ENCODE results near the gene TTLL11. TPM values are rescaled to one million over a fixed set of nuclear protein-coding genes. Genes with fewer than 3 reads are reported as not detected.

The TTLL11 gene
- total RNA-seq, 1 experiment from 2014 or later, result 2.3 TPM

DNA sequence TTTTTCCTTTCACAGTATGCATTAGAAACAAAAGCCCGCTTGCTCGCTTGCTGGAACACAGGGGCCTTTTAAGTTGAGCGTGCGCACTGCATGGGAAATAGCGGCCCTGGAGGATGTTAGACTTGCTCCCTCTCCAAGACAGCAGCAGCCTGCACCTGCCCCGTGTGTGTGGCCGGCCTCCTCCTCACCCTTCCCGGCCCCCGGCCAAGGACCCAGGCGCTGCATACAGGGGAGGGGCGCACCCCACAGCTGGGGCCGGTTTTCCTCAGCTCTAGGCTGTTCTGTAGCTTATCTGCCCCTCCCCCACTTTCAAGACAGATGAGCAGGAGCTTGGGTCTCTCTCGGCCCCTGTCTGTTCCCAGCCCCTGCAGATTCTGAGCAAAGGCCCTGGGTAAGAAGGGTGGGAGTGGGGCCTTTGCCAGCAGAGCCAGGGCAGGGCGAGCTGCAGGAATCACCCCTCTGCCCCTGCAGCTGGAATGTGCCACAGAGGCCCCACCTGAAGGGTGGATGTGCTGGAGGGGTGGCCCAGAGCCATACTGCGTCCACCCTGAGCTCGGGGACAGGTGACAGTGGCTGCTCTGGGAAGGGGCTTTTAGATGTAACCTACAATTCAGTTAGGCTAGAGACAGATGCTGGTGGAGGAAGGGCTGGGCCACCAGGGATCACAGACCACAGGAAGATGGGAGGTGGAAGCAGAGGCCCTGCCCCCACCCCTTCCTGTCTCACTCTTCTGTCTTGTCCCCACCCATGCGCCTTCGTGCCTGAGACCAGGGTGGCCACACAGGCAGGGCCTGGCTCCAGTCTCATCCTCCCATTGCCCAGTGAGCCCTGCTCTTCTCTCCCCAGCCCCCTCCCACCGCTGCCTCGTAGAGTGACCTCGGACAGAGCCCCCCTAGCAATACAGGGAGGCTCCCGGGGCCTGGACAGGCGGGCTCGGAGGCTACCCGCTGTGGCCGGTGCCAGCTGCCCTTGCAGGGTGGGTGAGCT lies 309.3 kb downstream of the TTLL11 start:
- no peaks in the 10 kb centered on the region for H3K27me3 ChIP-seq (ENCODE audit: insufficient read depth, low read depth)
- no peaks in the 10 kb centered on the region; the same call in 1 of the 2 replicates for H3K36me3 ChIP-seq (ENCODE audit: low read depth)
- no peak overlapping the region for H3K4me2 ChIP-seq
- no peaks in the 10 kb centered on the region for H4K20me1 ChIP-seq (ENCODE audit: insufficient read depth)
- no peaks in the 10 kb centered on the region for H3K9me3 ChIP-seq (ENCODE audit: insufficient read depth, low read depth)
- H3K9me2 ChIP-seq (ENCODE audit: insufficient read depth), result no peaks in the 10 kb centered on the region
- no peaks in the 10 kb centered on the region for H3K4me1 ChIP-seq (replicated peaks; ENCODE audit: insufficient read depth)
- H3K4me3 ChIP-seq, result no peak overlapping the region
- H3F3A ChIP-seq (ENCODE audit: insufficient read depth, low read depth), result 0 out of 2 replicates have a peak, but pooled peaks cover 4% of the 10 kb centered on the region
- no TSS peak for BruUV-seq (replicated peaks)
- H3K79me2 ChIP-seq (ENCODE audit: low read depth), result no peaks in the 10 kb centered on the region
- H2AFZ ChIP-seq, result no peak overlapping the region
- intact Hi-C loops (cut with micrococcal nuclease; ENCODE audit: unreplicated experiment), result loop anchor here (10.0 kb wide), 1 partner anchor 61 kb away; no protein-coding TSS in a partner anchor
- ChIA-PET CTCF (no interaction called here), POLR2A (ENCODE audit: unreplicated experiment) (interaction anchor here (0.6 kb wide), 1 partner anchor 197 kb away, joined by 7 read pairs; no protein-coding TSS in a partner anchor)
- no peak for DNase-seq
- TF ChIP-seq CTCF (conservative IDR thresholded peaks at IDR 0.05), result no peak
- no peak for TF ChIP-seq EZH2 (IDR thresholded peaks at IDR 0.05; ENCODE audit: low read depth)
- no peak overlapping the region for H3K27ac ChIP-seq

GRCh38 chr9:121783111-121783510 lies 310.0 kb downstream of the TTLL11 start:
- BruUV-seq (replicated peaks), result no TSS peak
- Histone ChIP-seq H3K36me3 (ENCODE audit: low read depth) (no peaks in the 10 kb centered on the region; the same call in 1 of the 2 replicates), H2AFZ (no peak overlapping the region), H3K9me2 (ENCODE audit: insufficient read depth) (no peaks in the 10 kb centered on the region), H3K4me3 (no peak overlapping the region), H3K9me3 (ENCODE audit: insufficient read depth, low read depth) (0 out of 2 replicates have a peak, but pooled peaks cover 2% of the 10 kb centered on the region), H3K79me2 (ENCODE audit: low read depth) (no peaks in the 10 kb centered on the region), H3K27ac (no peak overlapping the region), H3K27me3 (ENCODE audit: insufficient read depth, low read depth) (no peaks in the 10 kb centered on the region), H4K20me1 (ENCODE audit: insufficient read depth) (no peaks in the 10 kb centered on the region), H3K4me2 (no peak overlapping the region), H3K4me1 (replicated peaks; ENCODE audit: insufficient read depth) (no peaks in the 10 kb centered on the region), H3F3A (ENCODE audit: insufficient read depth, low read depth) (0 out of 2 replicates have a peak, but pooled peaks cover 4% of the 10 kb centered on the region)
- ChIA-PET CTCF (no interaction called here), POLR2A (ENCODE audit: unreplicated experiment) (interaction anchor here (0.6 kb wide), 1 partner anchor 198 kb away, joined by 7 read pairs; no protein-coding TSS in a partner anchor)
- no peak for DNase-seq
- TF ChIP-seq EZH2 (IDR thresholded peaks at IDR 0.05; ENCODE audit: low read depth), result no peak
- TF ChIP-seq CTCF (conservative IDR thresholded peaks at IDR 0.05), result no peak
- intact Hi-C loops (cut with micrococcal nuclease; ENCODE audit: unreplicated experiment), result loop anchor here (10.0 kb wide), 1 partner anchor 62 kb away; no protein-coding TSS in a partner anchor

- Histone ChIP-seq H3F3A (ENCODE audit: insufficient read depth, low read depth) (0 out of 2 replicates have a peak, but pooled peaks cover 3% of the 10 kb centered on the region), H3K4me3 (no peak overlapping the region), H3K36me3 (ENCODE audit: low read depth) (peaks cover 5% of the 10 kb centered on the region; the same call in 1 of the 2 replicates), H3K4me2 (no peak overlapping the region), H3K9me3 (ENCODE audit: insufficient read depth, low read depth) (0 out of 2 replicates have a peak, but pooled peaks cover 4% of the 10 kb centered on the region), H3K27ac (no peak overlapping the region), H4K20me1 (ENCODE audit: insufficient read depth) (no peaks in the 10 kb centered on the region), H3K4me1 (replicated peaks; ENCODE audit: insufficient read depth) (no peaks in the 10 kb centered on the region), H3K9me2 (ENCODE audit: insufficient read depth) (no peaks in the 10 kb centered on the region), H3K79me2 (ENCODE audit: low read depth) (no peaks in the 10 kb centered on the region), H2AFZ (no peak overlapping the region), H3K27me3 (ENCODE audit: insufficient read depth, low read depth) (no peaks in the 10 kb centered on the region)
- no peak for DNase-seq
- BruUV-seq (replicated peaks), result no TSS peak
- ChIA-PET CTCF (no interaction called here), POLR2A (ENCODE audit: unreplicated experiment) (no interaction called here)
- TF ChIP-seq CTCF (conservative IDR thresholded peaks at IDR 0.05) (no peak), EZH2 (IDR thresholded peaks at IDR 0.05; ENCODE audit: low read depth) (no peak)
- intact Hi-C loops (cut with micrococcal nuclease; ENCODE audit: unreplicated experiment), result loop anchor here (10.0 kb wide), 1 partner anchor 62 kb away; no protein-coding TSS in a partner anchor
Observed at GRCh38 chr9:121782514-121783110, 310.5 kb downstream of the TTLL11 start.

Data from PC-9 (cell line).